WI38 (cell line): ENCODE measurements around the gene TSPAN9.

Experiments
- H3K4me3 ChIP-seq: 2 replicates; pipeline ENCODE4 v1.5.1; 2011; ENCODE audit warnings: low read depth, mild to moderate bottlenecking, control low read depth, low read length
- CTCF ChIP-seq: IDR thresholded peaks from 2 replicates; pipeline ENCODE4 v1.5.1; 2012; ENCODE audit warnings: low read depth, mild to moderate bottlenecking, control low read depth, low read length

The TSPAN9 gene

GRCh38 chr12:3145546-3146310 is 68.5 kb downstream of the TSPAN9 start:
- TF ChIP-seq CTCF: no peak
- no peak overlapping the region for H3K4me3 ChIP-seq

- no peak for TF ChIP-seq CTCF
- no peak overlapping the region for H3K4me3 ChIP-seq
Observed at GRCh38 chr12:3147260-3147659, 70.1 kb downstream of the TSPAN9 start.

- no peak overlapping the region for H3K4me3 ChIP-seq
- TF ChIP-seq CTCF: no peak
Observed at GRCh38 chr12:3148366-3149000, 71.3 kb downstream of the TSPAN9 start.

- TF ChIP-seq CTCF: no peak
- no peak overlapping the region for H3K4me3 ChIP-seq
Observed at GRCh38 chr12:3149515-3150307, 72.5 kb downstream of the TSPAN9 start.

- no peak for TF ChIP-seq CTCF
- no peak overlapping the region for H3K4me3 ChIP-seq
Observed at GRCh38 chr12:3150308-3150670, 73.1 kb downstream of the TSPAN9 start.

- no peak for TF ChIP-seq CTCF
- no peak overlapping the region for H3K4me3 ChIP-seq
Observed at GRCh38 chr12:3150931-3151835, 74.0 kb downstream of the TSPAN9 start.
